GM21576 (cell line): ENCODE results near the gene LMF1.
"Not testable (repeated sequence)": the region's sequence is repeated elsewhere in the genome, so short reads cannot be mapped to it uniquely, and the experiment has no call there.

Source experiments
- ATAC-seq: cut with Tn5 transposase; IDR thresholded peaks from one replicate; pipeline ENCODE4 v1.9.1; 2021; ENCODE audit warnings: mild to moderate bottlenecking, moderate library complexity; ENCODE audit not compliant: unreplicated experiment

Gene LMF1

DNA sequence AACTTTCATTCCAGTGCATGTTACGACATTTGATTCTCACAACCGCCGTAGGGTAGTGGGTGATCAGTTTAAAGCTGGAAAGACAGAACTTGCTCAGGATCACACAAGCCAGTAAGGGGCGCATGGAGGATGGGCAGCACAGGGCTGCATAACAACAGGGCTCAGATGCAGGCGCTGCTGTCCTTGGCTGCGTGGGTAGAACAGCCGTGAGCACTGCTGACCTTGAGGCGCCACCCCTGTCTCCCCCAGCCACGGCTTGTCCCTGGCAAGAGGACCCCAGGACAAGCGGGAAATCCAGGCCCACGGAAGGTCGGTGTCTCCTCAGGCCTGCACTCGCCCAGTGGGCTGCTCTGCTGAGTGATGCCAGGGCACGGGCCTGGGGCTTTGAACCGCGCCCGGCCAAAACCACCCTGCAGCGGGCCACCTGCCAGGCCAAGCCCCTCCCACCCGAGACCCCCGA is 84.7 kb downstream of the LMF1 start:
- no peak for ATAC-seq

DNA sequence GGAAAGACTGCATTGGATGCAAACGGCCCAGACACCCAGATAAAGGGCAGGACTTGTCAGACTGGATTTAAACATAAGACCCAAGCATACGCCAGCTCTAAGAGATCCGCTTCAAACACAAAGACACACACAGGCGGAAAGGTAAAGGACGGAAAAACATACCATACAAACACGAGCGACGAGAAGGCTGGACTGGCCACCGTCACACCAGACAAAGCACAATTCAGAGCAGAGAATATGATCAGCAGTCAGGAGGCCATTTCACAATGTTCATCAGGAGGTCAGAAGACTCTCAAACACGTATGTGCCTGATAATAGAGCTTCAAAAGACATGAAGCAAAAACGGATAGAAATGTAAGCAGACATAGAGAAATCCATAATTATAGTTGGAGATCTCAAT is 85.4 kb downstream of the LMF1 start:
- ATAC-seq, result no peak

DNA sequence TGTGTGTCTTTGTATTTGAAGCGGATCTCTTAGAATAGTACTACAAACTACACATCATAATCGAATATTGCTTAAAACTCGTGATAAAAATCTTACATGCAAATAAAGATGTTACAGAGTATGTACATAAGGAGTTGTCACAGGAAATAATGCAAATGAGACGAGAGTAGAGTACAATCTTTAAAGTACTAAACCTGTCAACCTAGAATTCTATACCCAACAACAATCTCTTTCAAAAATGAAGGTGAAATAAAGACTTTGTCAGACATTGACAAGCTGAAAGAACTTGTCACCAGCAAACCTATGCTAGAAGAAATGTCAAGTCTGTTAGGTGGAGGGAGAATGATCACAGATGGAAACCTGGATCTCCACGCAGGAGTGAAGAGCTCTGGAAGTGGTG is 86.6 kb downstream of the LMF1 start:
- ATAC-seq, result no peak

DNA sequence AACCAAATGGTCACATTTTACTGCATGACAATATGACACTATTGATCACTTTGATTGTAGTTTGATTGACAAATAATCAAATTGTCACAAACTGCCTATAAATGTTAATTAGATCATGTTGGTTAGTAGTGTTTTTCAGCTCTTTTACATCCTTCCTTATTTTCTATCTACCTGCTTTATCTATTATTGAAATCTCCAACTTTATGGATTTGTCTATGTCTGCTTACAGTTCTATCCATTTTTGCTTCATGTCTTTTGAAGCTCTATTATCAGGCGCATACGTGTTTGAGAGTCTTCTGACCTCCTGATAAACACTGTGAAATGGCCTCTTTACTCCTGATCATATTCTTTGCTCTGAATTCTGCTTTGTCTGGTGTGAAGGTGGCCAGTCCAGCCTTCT is 87.0 kb downstream of the LMF1 start:
- ATAC-seq, result no peak

- ATAC-seq, result no peak
These were observed 87.4 kb downstream of the LMF1 start for GRCh38 chr16:883340-883739.

- not testable (repeated sequence) for ATAC-seq
These were observed 88.1 kb downstream of the LMF1 start for GRCh38 chr16:882671-883070.

GRCh38 chr16:882256-882655 is 88.5 kb downstream of the LMF1 start:
- no peak for ATAC-seq

DNA sequence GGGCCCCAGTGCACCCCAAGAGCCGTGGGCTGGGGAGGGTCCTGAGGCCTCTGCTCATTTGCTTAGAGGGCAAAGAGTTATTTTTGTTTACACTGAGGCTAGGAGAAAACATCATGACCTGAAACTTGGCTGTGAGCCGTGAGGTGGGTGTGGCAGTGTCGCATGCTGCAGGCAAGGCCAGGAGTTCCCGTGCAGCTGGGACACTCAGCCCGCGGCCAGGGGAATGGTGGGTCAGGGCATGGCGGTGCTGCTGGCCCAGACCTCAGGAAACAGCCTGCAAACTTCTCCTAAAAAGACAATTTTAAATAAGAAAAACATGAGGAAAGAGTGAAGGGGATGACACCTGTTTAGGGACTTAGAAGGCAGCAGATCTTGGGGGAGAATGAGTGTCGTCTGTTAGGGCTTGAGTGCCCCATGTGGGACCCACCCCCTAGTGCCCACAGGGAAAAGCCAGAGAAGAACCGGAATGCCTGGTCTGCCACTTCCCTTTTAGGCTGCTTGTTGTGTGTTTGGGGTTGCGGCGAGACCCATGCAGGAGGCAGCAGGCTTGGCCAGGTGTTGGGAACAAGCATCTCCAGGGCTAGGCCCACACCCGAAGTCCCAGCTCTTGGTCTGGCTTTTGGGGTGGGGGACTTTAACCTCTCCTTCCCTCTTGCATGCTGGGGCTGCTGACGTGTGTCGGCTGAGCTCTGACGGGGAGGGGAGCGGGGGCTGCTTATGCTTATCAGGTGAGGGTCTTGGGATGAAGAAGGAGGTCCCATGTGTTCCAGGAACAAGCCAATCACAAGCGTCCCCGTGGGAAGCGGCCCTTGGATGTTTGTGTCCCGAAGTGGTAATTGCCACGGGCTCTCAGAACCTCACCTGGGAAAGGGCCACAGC is 89.3 kb downstream of the LMF1 start:
- ATAC-seq, result no peak

DNA sequence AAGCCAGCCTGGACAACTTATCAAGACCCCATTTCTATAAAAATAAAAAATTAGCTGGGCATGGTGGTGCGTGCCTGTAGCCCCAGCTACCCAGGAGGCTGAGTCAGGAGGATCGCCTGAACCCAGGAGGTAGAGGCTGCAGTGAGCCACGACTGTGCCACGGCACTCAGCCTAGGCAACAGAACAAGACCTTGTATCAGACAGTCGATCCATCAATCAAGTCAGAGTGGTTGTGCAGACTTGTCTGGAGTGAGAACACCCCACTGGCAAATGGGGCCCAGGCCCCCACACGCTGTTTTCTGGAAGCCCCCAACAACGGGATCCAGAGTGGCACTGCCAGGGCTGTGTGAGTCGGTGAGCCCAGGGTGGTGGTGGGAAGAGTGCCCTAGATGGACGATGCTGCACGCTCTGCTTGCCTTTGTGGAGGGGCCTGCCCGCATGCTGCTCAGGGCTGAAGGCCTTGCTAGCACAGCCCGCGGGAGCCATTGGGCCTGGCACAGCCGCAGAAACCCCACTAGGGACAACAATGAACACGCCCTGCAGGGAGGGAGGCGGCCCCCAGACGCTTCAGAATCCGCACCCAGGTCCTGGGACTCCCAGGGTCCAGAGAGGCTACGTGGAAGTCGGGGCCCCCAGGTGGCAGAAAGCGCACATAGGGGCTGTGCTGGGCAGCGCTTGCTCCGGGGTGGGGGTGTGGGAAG is 90.2 kb downstream of the LMF1 start:
- no peak for ATAC-seq

DNA sequence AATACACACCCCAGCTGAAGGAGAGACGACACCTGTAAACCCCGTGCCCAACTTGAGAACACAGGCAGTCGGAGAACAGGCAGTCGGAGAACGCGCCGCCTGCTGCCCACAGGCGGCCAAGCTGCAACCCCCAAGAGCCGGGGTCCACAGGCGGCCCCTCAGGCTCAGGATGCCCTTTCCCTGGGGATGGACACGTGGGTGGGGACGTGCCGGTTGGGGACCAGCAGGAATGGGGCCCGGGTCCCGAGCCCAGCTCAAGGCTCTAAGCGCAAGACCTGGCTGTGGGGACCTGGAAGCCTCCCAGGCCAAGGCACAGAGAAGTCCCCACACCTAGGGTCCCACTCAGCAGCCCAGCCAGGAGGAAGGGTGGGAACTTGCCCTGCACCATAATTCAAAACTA is 90.8 kb downstream of the LMF1 start:
- no peak for ATAC-seq

DNA sequence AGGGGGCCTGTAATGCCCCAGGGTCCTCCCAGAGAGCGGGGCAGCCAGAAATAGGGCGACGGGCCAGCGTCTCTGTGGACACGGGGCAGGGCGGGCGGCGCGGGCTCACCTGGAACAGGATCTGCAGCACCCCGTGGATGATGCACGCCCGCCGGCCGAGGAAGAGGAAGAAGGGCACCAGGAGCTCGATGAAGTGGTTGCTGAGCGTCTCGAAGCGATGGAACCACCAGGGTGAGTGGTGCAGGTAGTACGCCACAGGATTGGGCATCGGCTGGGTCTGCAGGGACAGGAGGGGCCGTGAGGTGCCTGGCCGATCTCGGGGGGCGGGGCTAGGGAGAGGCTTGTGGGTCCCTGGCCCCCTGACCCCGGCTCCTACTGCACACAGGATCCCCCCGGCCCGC is 91.3 kb downstream of the LMF1 start:
- no peak for ATAC-seq

GRCh38 chr16:878886-879285 is 91.9 kb downstream of the LMF1 start:
- no peak for ATAC-seq

DNA sequence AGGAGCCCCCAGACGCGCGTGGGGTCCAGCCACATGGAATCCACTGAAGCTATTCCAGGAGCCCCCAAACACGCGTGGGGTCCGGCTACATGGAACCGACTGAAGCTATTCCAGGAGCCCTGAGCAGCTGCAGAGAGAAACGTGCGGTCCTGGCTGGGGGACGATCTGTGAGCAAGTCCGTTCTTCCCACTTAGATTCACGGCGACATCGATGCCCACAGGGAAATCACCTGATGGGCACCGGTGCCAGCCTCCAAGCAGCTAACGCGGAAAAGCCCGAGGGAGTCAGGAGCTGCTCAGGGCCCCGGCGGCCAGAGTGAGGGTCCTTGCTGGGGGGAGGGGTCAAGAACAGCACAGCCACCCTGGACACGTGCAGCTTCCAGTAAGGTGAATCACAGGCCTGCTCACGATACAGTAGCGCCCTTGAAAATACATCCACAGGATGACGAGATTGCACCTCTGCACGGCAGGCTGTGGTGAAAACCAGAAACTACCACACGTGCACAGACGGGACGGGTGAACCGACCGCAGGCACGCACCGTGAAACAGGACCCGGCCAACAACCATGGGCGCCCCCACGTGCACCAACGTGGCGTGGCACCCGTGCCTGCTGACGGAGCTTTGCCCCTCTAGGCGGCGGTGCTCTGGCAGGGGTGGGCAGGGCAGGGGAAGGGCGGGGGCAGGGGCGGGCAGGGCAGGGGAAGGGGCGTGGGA is 92.6 kb downstream of the LMF1 start:
- no peak for ATAC-seq

GRCh38 chr16:877242-878071 is 93.3 kb downstream of the LMF1 start:
- no peak for ATAC-seq

GRCh38 chr16:876523-877241 is 94.1 kb downstream of the LMF1 start:
- no peak for ATAC-seq

- ATAC-seq, result no peak
These were observed 94.8 kb downstream of the LMF1 start for GRCh38 chr16:876041-876335.

GRCh38 chr16:875182-876040 is 95.4 kb downstream of the LMF1 start:
- no peak for ATAC-seq

DNA sequence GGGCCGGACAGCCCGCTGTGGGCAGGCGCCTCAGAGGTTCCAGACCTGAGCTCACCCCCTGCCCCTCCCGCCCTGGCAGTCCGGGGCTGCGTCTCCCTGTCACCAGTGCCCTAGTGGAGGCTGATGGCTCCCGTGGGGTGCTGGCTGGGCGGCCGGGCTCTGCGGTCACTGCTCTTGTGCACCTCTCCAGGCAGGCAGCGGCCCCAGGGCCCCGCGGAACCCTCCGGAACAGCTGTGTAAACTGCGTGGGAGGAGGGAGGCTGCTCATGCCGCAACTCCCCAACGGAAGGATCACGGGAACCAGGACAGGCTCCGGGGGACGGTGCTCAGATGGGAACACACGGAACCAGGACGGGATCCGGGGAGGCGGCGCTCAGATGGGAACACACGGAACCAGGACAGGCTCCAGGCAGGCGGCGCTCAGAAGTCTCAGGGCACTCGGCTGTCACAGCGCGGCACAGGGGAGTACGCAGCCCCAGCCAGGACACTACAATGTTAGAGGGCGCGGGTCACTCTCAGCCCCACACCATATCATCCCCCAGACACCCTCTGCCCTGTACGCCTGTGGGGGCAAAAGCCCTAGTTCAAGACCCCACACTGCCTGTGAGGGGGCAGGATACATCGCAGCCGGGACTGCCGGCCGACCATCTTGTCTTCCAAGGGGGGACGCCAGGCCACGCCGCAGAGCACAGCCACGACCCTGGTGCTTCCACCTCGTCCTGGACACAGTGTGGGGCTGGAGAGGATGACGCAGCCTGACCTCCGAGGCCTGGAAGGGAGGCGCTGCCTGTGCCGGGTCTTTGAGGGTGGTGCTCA is 96.2 kb downstream of the LMF1 start:
- no peak for ATAC-seq

GRCh38 chr16:873889-874288 is 96.9 kb downstream of the LMF1 start:
- no peak for ATAC-seq
